Activated T-cell treated with anti-CD3 and anti-CD28 coated beads for 48 hours (primary cell): ENCODE results near the gene MAP2K2.

Experiments
- DNase-seq: peaks from one replicate; pipeline ENCODE4 v3.0.0-alpha.2; 2020; ENCODE audit warnings: low read depth

The MAP2K2 gene

GRCh38 chr19:4059891-4060620 is 63.9 kb downstream of the MAP2K2 start:
- peak; percentile 44 for DNase-seq

GRCh38 chr19:4059453-4059871 is 64.5 kb downstream of the MAP2K2 start:
- no peak for DNase-seq

GRCh38 chr19:4058693-4059452 is 65.0 kb downstream of the MAP2K2 start:
- DNase-seq, result no peak

GRCh38 chr19:4057931-4058692 is 65.8 kb downstream of the MAP2K2 start:
- DNase-seq, result peak; percentile 56

- DNase-seq, result no peak
These were observed 68.7 kb downstream of the MAP2K2 start for GRCh38 chr19:4055209-4055552.

- no peak for DNase-seq
These were observed 69.3 kb downstream of the MAP2K2 start for GRCh38 chr19:4054441-4055208.

- DNase-seq, result no peak
These were observed 70.2 kb downstream of the MAP2K2 start for GRCh38 chr19:4053423-4054324.

GRCh38 chr19:4052993-4053422 is 70.9 kb downstream of the MAP2K2 start:
- DNase-seq, result no peak

- no peak for DNase-seq
These were observed 71.6 kb downstream of the MAP2K2 start for GRCh38 chr19:4052114-4052992.

- DNase-seq, result no peak
These were observed 72.5 kb downstream of the MAP2K2 start for GRCh38 chr19:4051175-4052101.

- no peak for DNase-seq
These were observed 74.5 kb downstream of the MAP2K2 start for GRCh38 chr19:4049432-4049831.

GRCh38 chr19:4046946-4047683 is 76.8 kb downstream of the MAP2K2 start:
- no peak for DNase-seq

GRCh38 chr19:4046362-4046691 is 77.6 kb downstream of the MAP2K2 start:
- DNase-seq, result no peak

- DNase-seq, result no peak
These were observed 78.1 kb downstream of the MAP2K2 start for GRCh38 chr19:4045597-4046361.

GRCh38 chr19:4044990-4045465 is 78.9 kb downstream of the MAP2K2 start:
- DNase-seq, result no peak

- no peak for DNase-seq
These were observed 79.8 kb downstream of the MAP2K2 start for GRCh38 chr19:4043966-4044715.

GRCh38 chr19:4043401-4043800 is 80.5 kb downstream of the MAP2K2 start:
- DNase-seq, result no peak
